Tongue (tissue), 2 donors: ENCODE results near the gene FCMR. TPM values are rescaled to one million over a fixed set of nuclear protein-coding genes. Genes with fewer than 3 reads are reported as not detected.
"Not testable (repeated sequence)": the region's sequence is repeated elsewhere in the genome, so short reads cannot be mapped to it uniquely, and the experiment has no call there.

Experiments used
- DNase-seq: peaks from one replicate; pipeline ENCODE4 v3.0.0-alpha.2; 2015
- total RNA-seq: library from RNA; depleted of rRNA; stranded (reverse); fragments of >200 nt; gene quantifications from one replicate; pipeline ENCODE4 v1.2.3, GENCODE V29; 2014

Gene FCMR
- total RNA-seq, 1 donor from 2014 or later, result 4.4 TPM

- no peak for DNase-seq
Measured at GRCh38 chr1:206949208-206949607, 27.5 kb upstream of the FCMR start.

- no peak for DNase-seq
Measured at GRCh38 chr1:206947255-206947654, 25.5 kb upstream of the FCMR start.

DNA sequence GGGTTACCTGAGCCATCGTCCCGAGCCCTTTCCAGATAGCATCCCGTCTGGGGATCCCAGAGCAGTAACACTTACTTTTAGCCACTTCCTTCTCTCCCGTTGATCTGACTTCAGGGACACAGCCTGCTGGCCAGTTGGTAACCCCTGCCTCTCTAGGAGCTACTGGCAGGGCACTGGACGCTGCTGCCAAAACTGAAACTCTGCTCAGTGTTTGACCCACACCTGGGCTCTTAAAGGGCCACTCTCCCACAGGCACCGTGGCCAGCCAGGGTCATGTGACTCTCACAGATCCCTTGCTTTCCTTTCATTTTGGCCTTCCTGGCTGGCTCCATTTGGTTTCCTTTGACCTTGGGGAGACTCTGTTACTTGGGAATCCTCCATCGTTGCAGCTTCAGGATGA, 24.5 kb upstream of the FCMR start, which contains the start of gene PIGR:
TSS of gene PIGR (minus strand) at position 206 of the 400 bp plus-strand sequence. CDS start 5,935 bp downstream, outside the sequence.
- DNase-seq, result no peak

GRCh38 chr1:206945779-206946178, 24.0 kb upstream of the FCMR start:
- DNase-seq, result no peak

DNA sequence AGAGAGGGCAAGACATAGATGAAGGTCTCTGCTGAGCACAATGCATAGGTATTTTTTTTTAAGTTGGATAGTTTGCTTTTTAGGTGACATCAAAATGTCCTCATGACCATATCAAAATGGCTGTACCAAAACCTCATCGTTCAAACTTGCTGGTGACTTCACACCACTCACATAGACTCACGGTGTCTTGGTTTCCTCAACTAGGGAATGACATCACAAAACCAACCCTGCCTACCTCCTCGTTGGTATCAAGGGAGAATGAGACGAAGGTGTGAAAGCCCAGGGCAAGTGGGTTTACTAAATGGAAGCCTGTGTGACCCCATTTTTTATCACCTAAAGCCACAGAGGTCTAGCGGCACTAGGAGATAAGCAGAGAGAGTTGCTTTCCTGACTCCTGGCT, 23.0 kb upstream of the FCMR start:
- no peak for DNase-seq

DNA sequence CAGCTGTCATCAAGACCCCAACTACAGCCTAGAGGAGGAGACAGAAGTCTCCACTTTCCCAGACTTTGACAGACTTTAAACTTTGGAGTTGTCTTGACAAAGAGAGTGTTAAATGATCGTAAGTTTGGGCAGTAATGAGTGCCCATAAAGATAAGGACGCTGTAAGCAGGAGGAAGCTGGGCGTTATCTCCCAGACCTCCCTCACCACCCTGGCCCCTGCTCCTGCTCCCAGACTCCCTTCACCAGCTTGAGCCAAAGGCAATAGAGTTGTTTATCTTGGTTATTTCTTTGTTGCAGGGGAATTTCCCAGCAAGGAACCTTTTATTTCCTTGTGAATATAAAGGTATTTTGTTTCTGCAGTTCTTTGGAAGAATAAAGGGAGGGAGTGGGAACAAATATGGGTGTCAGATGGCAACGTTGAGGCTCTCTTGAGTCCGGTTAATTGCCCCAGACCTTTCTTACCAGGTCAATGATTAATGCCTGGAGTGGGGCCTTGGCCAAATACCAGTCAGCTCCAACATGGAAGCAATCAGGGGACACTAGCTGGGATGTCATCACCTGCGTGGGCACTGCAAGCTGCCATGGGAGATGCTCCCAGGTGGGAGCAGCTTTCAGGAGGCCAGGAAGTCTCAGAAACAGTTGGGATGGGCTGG, 20.2 kb upstream of the FCMR start:
- no peak for DNase-seq

DNA sequence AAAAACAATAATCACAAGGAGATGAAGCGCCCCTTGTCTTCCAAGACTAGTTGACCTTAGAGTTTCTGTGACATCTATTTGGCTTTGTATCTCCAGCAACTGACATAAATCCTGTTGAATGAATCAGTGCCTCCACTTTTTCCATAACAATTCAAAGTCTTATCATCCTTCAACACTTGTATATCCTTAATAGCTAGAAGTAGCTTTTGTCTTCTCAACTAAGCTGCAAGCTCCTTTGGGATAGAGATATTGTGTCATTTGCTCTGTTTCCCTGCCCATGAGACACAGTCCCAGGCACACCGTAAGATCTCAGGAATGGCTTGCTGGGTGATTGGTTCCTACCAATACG, 18.8 kb upstream of the FCMR start:
- DNase-seq, result no peak

- DNase-seq, result no peak
Measured at GRCh38 chr1:206939841-206940587, 18.3 kb upstream of the FCMR start.

GRCh38 chr1:206939131-206939530, 17.4 kb upstream of the FCMR start:
- no peak for DNase-seq

- DNase-seq, result no peak
Measured at GRCh38 chr1:206937425-206937824, 15.7 kb upstream of the FCMR start.

- DNase-seq, result no peak
Measured at GRCh38 chr1:206935491-206936067, 13.8 kb upstream of the FCMR start.

DNA sequence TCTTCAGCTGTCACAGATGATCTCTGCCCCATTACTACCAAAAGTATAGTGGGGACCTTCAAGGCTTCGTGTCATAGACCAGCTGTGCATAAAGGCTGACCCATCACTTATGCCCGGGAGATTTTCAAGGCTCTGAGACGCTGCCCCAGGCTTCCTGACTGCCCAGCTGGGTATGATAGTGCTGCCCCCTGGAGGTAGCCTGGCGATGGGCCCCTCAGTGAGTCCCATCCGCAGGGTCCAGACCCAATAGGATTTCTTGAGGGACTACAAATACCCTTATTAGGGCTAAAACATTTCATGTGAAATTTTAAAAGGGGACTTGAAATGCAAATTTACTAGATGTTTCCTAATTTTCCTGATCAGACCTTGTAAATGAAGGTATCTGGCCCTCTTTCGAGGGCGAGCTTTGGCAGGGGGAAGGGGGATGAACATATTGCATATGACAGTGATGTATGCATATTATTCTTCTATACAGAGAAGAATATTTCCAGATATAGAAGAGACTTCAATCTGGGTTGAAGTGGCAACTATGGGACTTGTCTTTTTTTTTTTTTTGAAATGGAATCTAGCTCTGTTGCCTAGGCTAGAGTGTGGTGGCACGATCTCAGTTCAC, 11.7 kb upstream of the FCMR start:
- DNase-seq, result no peak

GRCh38 chr1:206932177-206932576, 10.4 kb upstream of the FCMR start:
- no peak for DNase-seq

- no peak for DNase-seq
Measured at GRCh38 chr1:206931709-206932108, 10.0 kb upstream of the FCMR start.

- DNase-seq, result no peak
Measured at GRCh38 chr1:206930210-206930798, 8.6 kb upstream of the FCMR start.

DNA sequence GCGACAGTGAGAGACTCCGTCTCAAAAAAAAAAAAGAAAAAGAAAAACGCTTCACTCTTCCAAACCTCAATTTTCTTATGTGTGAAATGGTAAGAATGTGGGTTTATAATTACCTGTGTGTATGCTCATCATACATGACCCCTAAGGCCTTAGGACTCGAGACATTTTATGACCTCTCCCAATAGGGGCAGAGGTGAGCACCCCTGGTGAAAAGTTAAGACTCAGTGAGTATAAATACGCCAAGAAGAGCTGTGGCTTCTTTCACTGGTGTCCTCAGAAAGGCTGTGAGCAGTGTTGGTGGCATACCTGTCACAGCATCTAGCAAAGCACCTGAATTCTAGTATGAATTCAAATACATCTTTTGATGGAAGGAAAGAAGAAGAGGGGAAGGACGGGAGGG, 7.8 kb upstream of the FCMR start:
- DNase-seq, result no peak

DNA sequence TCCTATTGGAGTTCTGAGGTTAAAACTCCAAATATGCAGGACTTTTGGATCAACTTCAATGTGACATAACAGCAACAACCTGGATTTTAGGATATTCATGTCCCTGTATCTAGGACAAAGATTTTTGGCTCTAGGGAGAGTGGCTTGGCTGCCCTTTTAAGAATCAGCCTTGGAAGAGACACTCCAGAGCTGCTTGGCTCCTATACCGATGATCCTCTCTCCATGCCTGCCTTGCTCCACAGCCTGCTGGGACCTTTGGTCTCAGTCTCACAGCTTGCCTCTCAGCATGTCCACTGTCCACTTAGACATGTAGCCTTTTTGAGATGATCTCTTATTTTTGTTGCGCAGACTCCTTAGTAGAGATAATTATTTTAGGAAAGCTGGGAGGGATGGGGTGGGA, 4.5 kb upstream of the FCMR start:
- no peak for DNase-seq

- DNase-seq, result no peak
Measured at GRCh38 chr1:206925106-206925736, 3.5 kb upstream of the FCMR start.

DNA sequence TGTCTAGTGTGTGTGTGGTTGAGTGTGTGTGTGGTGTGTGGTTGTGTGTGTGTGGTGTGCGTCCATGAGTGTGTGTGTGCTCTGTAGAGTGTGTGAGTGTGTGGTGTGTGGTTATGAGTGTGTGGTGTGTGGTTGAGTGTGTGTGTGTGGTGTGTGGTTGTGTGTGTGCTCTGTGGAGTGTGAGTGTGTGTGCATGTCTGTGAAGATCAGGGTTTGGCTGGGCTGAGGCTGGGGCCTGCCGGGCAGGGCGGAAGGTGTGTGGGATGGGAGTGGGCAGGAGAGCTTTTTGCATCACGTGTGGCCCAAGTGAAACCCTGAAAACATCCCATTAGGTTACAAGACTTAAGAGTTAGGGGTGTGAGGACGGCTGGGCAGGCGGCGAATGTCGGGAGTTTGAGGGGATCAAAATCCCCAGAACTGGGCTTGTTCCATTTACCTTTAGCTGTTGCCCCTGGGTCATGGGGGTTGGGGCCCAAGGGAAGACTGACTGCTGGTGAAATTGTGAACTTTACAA, 2.9 kb upstream of the FCMR start:
- no peak for DNase-seq

GRCh38 chr1:206923961-206924557, 2.3 kb upstream of the FCMR start:
- DNase-seq, result not testable (repeated sequence)
